Right lobe of liver (tissue), 4 donors: ENCODE data around the gene TSNAXIP1.

ENCODE experiments used
- POLR2A ChIP-seq: fragments of 450-650 bp; IDR thresholded peaks from one replicate; pipeline ENCODE4 v1.6.1; 2017; ENCODE audit warnings: antibody characterized with exemption, mild to moderate bottlenecking
- TF ChIP-seq, protein P1 (sequence below), 4 donors: fragments of 200-600 bp in 3 of 4; fragments of 450-650 bp in 1 of 4; IDR thresholded peaks; one replicate each; pipeline versions ENCODE4 v1.5.1 to v1.8.0; 2016 to 2022; ENCODE audit warnings: antibody characterized with exemption in 4 of 4, mild to moderate bottlenecking in 2 of 4
- donor health status: DM: no; HTN: no; CAD: no.
- donor health status: DM: no; HTN: no; CAD: no.
- donor health status: DM: no; HTN: yes; CAD: no.

DNA sequence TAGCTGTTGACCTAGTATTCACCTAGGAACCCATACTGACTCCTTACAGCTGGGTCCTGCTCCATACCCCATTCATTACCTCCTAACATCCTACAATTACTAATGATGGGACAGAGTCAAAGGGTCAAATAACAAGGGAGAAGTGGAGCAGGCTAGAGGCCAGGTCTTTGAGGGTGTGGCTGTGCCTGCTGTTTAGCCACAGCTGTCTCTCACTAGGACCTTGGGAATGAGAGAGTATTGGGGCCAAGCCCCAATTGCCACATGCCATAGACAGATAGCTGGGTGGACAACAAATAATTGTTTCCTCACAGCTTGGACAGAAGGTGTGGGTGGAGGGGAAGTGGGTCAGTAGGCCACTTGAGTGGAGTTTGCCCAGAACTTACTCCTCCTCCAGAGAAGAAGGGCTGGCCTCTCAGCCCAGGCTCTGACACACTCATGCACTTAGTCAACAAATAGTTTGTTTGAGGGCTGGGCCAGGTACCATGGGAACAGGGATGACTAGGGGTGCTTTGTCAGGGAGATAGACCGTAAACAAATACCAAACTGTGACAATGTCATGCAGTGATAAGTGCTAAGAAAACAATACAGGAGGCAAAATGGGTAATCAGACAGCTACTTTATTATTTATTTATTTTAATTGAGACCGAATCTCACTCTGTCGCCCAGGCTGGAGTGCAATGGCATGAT, 51.0 kb downstream of the TSNAXIP1 start:
- TF ChIP-seq, protein P1, sequence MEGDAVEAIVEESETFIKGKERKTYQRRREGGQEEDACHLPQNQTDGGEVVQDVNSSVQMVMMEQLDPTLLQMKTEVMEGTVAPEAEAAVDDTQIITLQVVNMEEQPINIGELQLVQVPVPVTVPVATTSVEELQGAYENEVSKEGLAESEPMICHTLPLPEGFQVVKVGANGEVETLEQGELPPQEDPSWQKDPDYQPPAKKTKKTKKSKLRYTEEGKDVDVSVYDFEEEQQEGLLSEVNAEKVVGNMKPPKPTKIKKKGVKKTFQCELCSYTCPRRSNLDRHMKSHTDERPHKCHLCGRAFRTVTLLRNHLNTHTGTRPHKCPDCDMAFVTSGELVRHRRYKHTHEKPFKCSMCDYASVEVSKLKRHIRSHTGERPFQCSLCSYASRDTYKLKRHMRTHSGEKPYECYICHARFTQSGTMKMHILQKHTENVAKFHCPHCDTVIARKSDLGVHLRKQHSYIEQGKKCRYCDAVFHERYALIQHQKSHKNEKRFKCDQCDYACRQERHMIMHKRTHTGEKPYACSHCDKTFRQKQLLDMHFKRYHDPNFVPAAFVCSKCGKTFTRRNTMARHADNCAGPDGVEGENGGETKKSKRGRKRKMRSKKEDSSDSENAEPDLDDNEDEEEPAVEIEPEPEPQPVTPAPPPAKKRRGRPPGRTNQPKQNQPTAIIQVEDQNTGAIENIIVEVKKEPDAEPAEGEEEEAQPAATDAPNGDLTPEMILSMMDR (IDR thresholded peaks at IDR 0.05) = no peak
- no peak for TF ChIP-seq POLR2A
